Measurements from ENCODE around the gene IRF8.

The IRF8 gene

GRCh38 chr16:85888405-85889331, 10.3 kb upstream of the IRF8 start:
- Histone ChIP-seq H3K14ac (ENCODE audit: low read length in 2 of 2) (no peak overlapping the region), H3K23ac (ENCODE audit: low read length in 2 of 2) (no peak overlapping the region), H2BK5ac (ENCODE audit: low read depth, low read length, poor library complexity, severe bottlenecking) (no peak overlapping the region), H2AK5ac (ENCODE audit: low read length, severe bottlenecking) (no peak overlapping the region), H2BK120ac (ENCODE audit: low read depth, low read length) (no peak overlapping the region), H3K4me3 (ENCODE audit: insufficient read depth in 1 of 2, low read depth in 1 of 2, low read length in 2 of 2) (no peak overlapping the region), H2BK12ac (ENCODE audit: low read length in 2 of 2) (peak overlapping the region in 1 of 2 experiments; percentile 0), H2AFZ (ENCODE audit: low read depth, low read length) (no peak overlapping the region), H3K9ac (ENCODE audit: low read length) (no peak overlapping the region), H3K4me2 (ENCODE audit: low read length, poor library complexity, severe bottlenecking) (no peak overlapping the region), H3K79me1 (replicated peaks; ENCODE audit: low read length, poor library complexity, severe bottlenecking) (no peaks in the 10 kb centered on the region), H3K27me3 (ENCODE audit: control insufficient read depth in 1 of 2, insufficient read depth in 1 of 2, low read length in 2 of 2) (peaks cover 17 to 54% of the 10 kb centered on the region in 2 experiments), H3K18ac (ENCODE audit: low read depth in 1 of 2, low read length in 2 of 2) (no peak overlapping the region), H2BK15ac (ENCODE audit: low read depth, poor library complexity, severe bottlenecking) (no peak overlapping the region), H3K4me1 (ENCODE audit: control insufficient read depth, insufficient read depth, low read depth, low read length) (peaks cover 5% of the 10 kb centered on the region), H3K27ac (ENCODE audit: low read length, poor library complexity, severe bottlenecking) (no peak overlapping the region), H4K91ac (ENCODE audit: low read length) (no peak overlapping the region), H3K36me3 (ENCODE audit: control insufficient read depth in 1 of 2, insufficient read depth in 2 of 2, low read depth in 1 of 2, low read length in 2 of 2) (no peaks in the 10 kb centered on the region), H3K9me3 (ENCODE audit: control insufficient read depth, low read length) (no peaks in the 10 kb centered on the region), H4K8ac (ENCODE audit: low read length) (peak overlapping the region; percentile 25), H3K4ac (ENCODE audit: low read depth in 1 of 2, low read length in 2 of 2) (peak overlapping the region in 1 of 2 experiments; percentile 13)
- 43% methylated on average over 4 of the region's 5 CpGs for WGBS
- peak; percentile 86 for DNase-seq

- H3K9me3 ChIP-seq (ENCODE audit: control insufficient read depth, low read length) = no peaks in the 10 kb centered on the region
- no peak overlapping the region for H3K9ac ChIP-seq (ENCODE audit: low read length)
- no peak overlapping the region for H3K4ac ChIP-seq (ENCODE audit: low read depth in 1 of 2, low read length in 2 of 2)
- H3K36me3 ChIP-seq (ENCODE audit: control insufficient read depth in 1 of 2, insufficient read depth in 2 of 2, low read depth in 1 of 2, low read length in 2 of 2) = no peaks in the 10 kb centered on the region
- no peak overlapping the region for H2BK15ac ChIP-seq (ENCODE audit: low read depth, poor library complexity, severe bottlenecking)
- H2BK120ac ChIP-seq (ENCODE audit: low read depth, low read length) = no peak overlapping the region
- no peak overlapping the region for H2AFZ ChIP-seq (ENCODE audit: low read depth, low read length)
- H2AK5ac ChIP-seq (ENCODE audit: low read length, severe bottlenecking) = no peak overlapping the region
- no peak for DNase-seq
- no peak overlapping the region for H3K23ac ChIP-seq (ENCODE audit: low read length in 2 of 2)
- peaks cover 5% of the 10 kb centered on the region for H3K4me1 ChIP-seq (ENCODE audit: control insufficient read depth, insufficient read depth, low read depth, low read length)
- H2BK12ac ChIP-seq (ENCODE audit: low read length in 2 of 2) = no peak overlapping the region
- H3K18ac ChIP-seq (ENCODE audit: low read depth in 1 of 2, low read length in 2 of 2) = no peak overlapping the region
- no peak overlapping the region for H3K14ac ChIP-seq (ENCODE audit: low read length in 2 of 2)
- no peaks in the 10 kb centered on the region for H3K79me1 ChIP-seq (replicated peaks; ENCODE audit: low read length, poor library complexity, severe bottlenecking)
- 86% methylated on average over 5 of the region's 6 CpGs for WGBS
- peaks cover 29 to 61% of the 10 kb centered on the region in 2 experiments for H3K27me3 ChIP-seq (ENCODE audit: control insufficient read depth in 1 of 2, insufficient read depth in 1 of 2, low read length in 2 of 2)
- no peak overlapping the region for H3K4me3 ChIP-seq (ENCODE audit: insufficient read depth in 1 of 2, low read depth in 1 of 2, low read length in 2 of 2)
- no peak overlapping the region for H4K8ac ChIP-seq (ENCODE audit: low read length)
- no peak overlapping the region for H4K91ac ChIP-seq (ENCODE audit: low read length)
- no peak overlapping the region for H3K4me2 ChIP-seq (ENCODE audit: low read length, poor library complexity, severe bottlenecking)
- H3K27ac ChIP-seq (ENCODE audit: low read length, poor library complexity, severe bottlenecking) = no peak overlapping the region
- H2BK5ac ChIP-seq (ENCODE audit: low read depth, low read length, poor library complexity, severe bottlenecking) = no peak overlapping the region
Observed at GRCh38 chr16:85891033-85891775, 7.8 kb upstream of the IRF8 start.

- Histone ChIP-seq H3K9me3 (ENCODE audit: control insufficient read depth, low read length) (no peaks in the 10 kb centered on the region), H3K14ac (ENCODE audit: low read length in 2 of 2) (no peak overlapping the region), H3K4me3 (ENCODE audit: insufficient read depth in 1 of 2, low read depth in 1 of 2, low read length in 2 of 2) (no peak overlapping the region), H3K27me3 (ENCODE audit: control insufficient read depth in 1 of 2, insufficient read depth in 1 of 2, low read length in 2 of 2) (peaks cover 29 to 63% of the 10 kb centered on the region in 2 experiments), H3K4me2 (ENCODE audit: low read length, poor library complexity, severe bottlenecking) (no peak overlapping the region), H4K91ac (ENCODE audit: low read length) (no peak overlapping the region), H4K8ac (ENCODE audit: low read length) (peak overlapping the region; percentile 41), H2BK5ac (ENCODE audit: low read depth, low read length, poor library complexity, severe bottlenecking) (no peak overlapping the region), H3K4me1 (ENCODE audit: control insufficient read depth, insufficient read depth, low read depth, low read length) (peaks cover 5% of the 10 kb centered on the region), H2BK12ac (ENCODE audit: low read length in 2 of 2) (no peak overlapping the region), H3K79me1 (replicated peaks; ENCODE audit: low read length, poor library complexity, severe bottlenecking) (no peaks in the 10 kb centered on the region), H3K36me3 (ENCODE audit: control insufficient read depth in 1 of 2, insufficient read depth in 2 of 2, low read depth in 1 of 2, low read length in 2 of 2) (no peaks in the 10 kb centered on the region), H3K27ac (ENCODE audit: low read length, poor library complexity, severe bottlenecking) (no peak overlapping the region), H3K23ac (ENCODE audit: low read length in 2 of 2) (no peak overlapping the region), H3K4ac (ENCODE audit: low read depth in 1 of 2, low read length in 2 of 2) (no peak overlapping the region), H2BK120ac (ENCODE audit: low read depth, low read length) (no peak overlapping the region), H2AFZ (ENCODE audit: low read depth, low read length) (no peak overlapping the region), H3K18ac (ENCODE audit: low read depth in 1 of 2, low read length in 2 of 2) (no peak overlapping the region), H3K9ac (ENCODE audit: low read length) (no peak overlapping the region), H2AK5ac (ENCODE audit: low read length, severe bottlenecking) (no peak overlapping the region), H2BK15ac (ENCODE audit: low read depth, poor library complexity, severe bottlenecking) (no peak overlapping the region)
- no peak for DNase-seq
- WGBS = 92% methylated on average over 10 of the region's 10 CpGs
Observed at GRCh38 chr16:85891776-85892166, 7.2 kb upstream of the IRF8 start.

- H3K4me1 ChIP-seq (ENCODE audit: control insufficient read depth, insufficient read depth, low read depth, low read length) = peaks cover 5% of the 10 kb centered on the region
- DNase-seq = no peak
- no peak overlapping the region for H4K8ac ChIP-seq (ENCODE audit: low read length)
- no peak overlapping the region for H3K23ac ChIP-seq (ENCODE audit: low read length in 2 of 2)
- no peak overlapping the region for H2AFZ ChIP-seq (ENCODE audit: low read depth, low read length)
- WGBS = 96% methylated on average over 4 of the region's 4 CpGs
- H2AK5ac ChIP-seq (ENCODE audit: low read length, severe bottlenecking) = no peak overlapping the region
- H3K9me3 ChIP-seq (ENCODE audit: control insufficient read depth, low read length) = no peaks in the 10 kb centered on the region
- no peak overlapping the region for H3K4me2 ChIP-seq (ENCODE audit: low read length, poor library complexity, severe bottlenecking)
- peaks cover 35 to 61% of the 10 kb centered on the region in 2 experiments for H3K27me3 ChIP-seq (ENCODE audit: control insufficient read depth in 1 of 2, insufficient read depth in 1 of 2, low read length in 2 of 2)
- H3K14ac ChIP-seq (ENCODE audit: low read length in 2 of 2) = peak overlapping the region in 1 of 2 experiments; percentile 21
- no peaks in the 10 kb centered on the region for H3K36me3 ChIP-seq (ENCODE audit: control insufficient read depth in 1 of 2, insufficient read depth in 2 of 2, low read depth in 1 of 2, low read length in 2 of 2)
- no peak overlapping the region for H3K4ac ChIP-seq (ENCODE audit: low read depth in 1 of 2, low read length in 2 of 2)
- H2BK5ac ChIP-seq (ENCODE audit: low read depth, low read length, poor library complexity, severe bottlenecking) = no peak overlapping the region
- H4K91ac ChIP-seq (ENCODE audit: low read length) = no peak overlapping the region
- no peaks in the 10 kb centered on the region for H3K79me1 ChIP-seq (replicated peaks; ENCODE audit: low read length, poor library complexity, severe bottlenecking)
- no peak overlapping the region for H2BK15ac ChIP-seq (ENCODE audit: low read depth, poor library complexity, severe bottlenecking)
- H3K9ac ChIP-seq (ENCODE audit: low read length) = no peak overlapping the region
- H3K27ac ChIP-seq (ENCODE audit: low read length, poor library complexity, severe bottlenecking) = no peak overlapping the region
- H2BK120ac ChIP-seq (ENCODE audit: low read depth, low read length) = no peak overlapping the region
- no peak overlapping the region for H3K4me3 ChIP-seq (ENCODE audit: insufficient read depth in 1 of 2, low read depth in 1 of 2, low read length in 2 of 2)
- H2BK12ac ChIP-seq (ENCODE audit: low read length in 2 of 2) = no peak overlapping the region
- no peak overlapping the region for H3K18ac ChIP-seq (ENCODE audit: low read depth in 1 of 2, low read length in 2 of 2)
Observed at GRCh38 chr16:85892760-85893159, 6.2 kb upstream of the IRF8 start.
